ENCODE measurements around the gene SLC35F1.

- no peak for TF ChIP-seq MEIS2 (IDR thresholded peaks at IDR 0.05; ENCODE audit: partially characterized antibody)
- no peak for TF ChIP-seq SOX6 (IDR thresholded peaks at IDR 0.05)
- TF ChIP-seq FOXJ3 (CRISPR knock-in tag; IDR thresholded peaks at IDR 0.05): no peak
Observed at GRCh38 chr6:118029967-118030366, 122.9 kb downstream of the SLC35F1 start.
